Fibroblast of skin of abdomen (primary cell): ENCODE results near the gene SOBP.
A peak's percentile ranks its signal among the peaks of the same experiment; 100 is the strongest.

Experiments
- DNase-seq: peaks from one replicate; pipeline ENCODE4 v3.0.0-alpha.2; 2013

The SOBP gene

GRCh38 chr6:107589199-107589598, 99.3 kb downstream of the SOBP start:
- no peak for DNase-seq

- DNase-seq: no peak
These were observed 100.0 kb downstream of the SOBP start for GRCh38 chr6:107589934-107590333.

GRCh38 chr6:107590378-107590777, 100.5 kb downstream of the SOBP start:
- DNase-seq: no peak

- no peak for DNase-seq
These were observed 101.4 kb downstream of the SOBP start for GRCh38 chr6:107591346-107591745.

- DNase-seq: peak; percentile 10
These were observed 102.9 kb downstream of the SOBP start for GRCh38 chr6:107592806-107593205.

- DNase-seq: peak; percentile 19
These were observed 104.8 kb downstream of the SOBP start for GRCh38 chr6:107594736-107595135.

GRCh38 chr6:107598091-107598490, 108.2 kb downstream of the SOBP start:
- DNase-seq: no peak

- no peak for DNase-seq
These were observed 109.1 kb downstream of the SOBP start for GRCh38 chr6:107599043-107599442.

GRCh38 chr6:107600121-107600520, 110.2 kb downstream of the SOBP start:
- DNase-seq: peak; percentile 21

GRCh38 chr6:107600936-107601335, 111.0 kb downstream of the SOBP start:
- peak; percentile 88 for DNase-seq

- no peak for DNase-seq
These were observed 111.5 kb downstream of the SOBP start for GRCh38 chr6:107601406-107601805.

GRCh38 chr6:107602321-107603005, 112.5 kb downstream of the SOBP start:
- no peak for DNase-seq

GRCh38 chr6:107603006-107603370, 113.1 kb downstream of the SOBP start:
- no peak for DNase-seq

- no peak for DNase-seq
These were observed 114.6 kb downstream of the SOBP start for GRCh38 chr6:107604549-107604948.

GRCh38 chr6:107606407-107606806, 116.5 kb downstream of the SOBP start:
- DNase-seq: no peak

- DNase-seq: peak; percentile 9
These were observed 117.2 kb downstream of the SOBP start for GRCh38 chr6:107607116-107607515.

- no peak for DNase-seq
These were observed 121.3 kb downstream of the SOBP start for GRCh38 chr6:107611094-107611810.

GRCh38 chr6:107612762-107613415, 123.0 kb downstream of the SOBP start:
- DNase-seq: no peak

- DNase-seq: no peak
These were observed 123.9 kb downstream of the SOBP start for GRCh38 chr6:107613651-107614379.

GRCh38 chr6:107614828-107615227, 124.9 kb downstream of the SOBP start:
- no peak for DNase-seq

GRCh38 chr6:107616775-107617174, 126.9 kb downstream of the SOBP start:
- DNase-seq: no peak

- DNase-seq: no peak
These were observed 127.5 kb downstream of the SOBP start for GRCh38 chr6:107617341-107617932.

- DNase-seq: no peak
These were observed 128.8 kb downstream of the SOBP start for GRCh38 chr6:107618672-107619071.
